HG02759 (cell line): ENCODE measurements around the gene DYNAP.

Source experiments
- ATAC-seq: cut with Tn5 transposase; IDR thresholded peaks from one replicate; pipeline ENCODE4 v1.9.1; 2021; ENCODE audit warnings: mild to moderate bottlenecking, moderate library complexity; ENCODE audit not compliant: unreplicated experiment

The DYNAP gene

DNA sequence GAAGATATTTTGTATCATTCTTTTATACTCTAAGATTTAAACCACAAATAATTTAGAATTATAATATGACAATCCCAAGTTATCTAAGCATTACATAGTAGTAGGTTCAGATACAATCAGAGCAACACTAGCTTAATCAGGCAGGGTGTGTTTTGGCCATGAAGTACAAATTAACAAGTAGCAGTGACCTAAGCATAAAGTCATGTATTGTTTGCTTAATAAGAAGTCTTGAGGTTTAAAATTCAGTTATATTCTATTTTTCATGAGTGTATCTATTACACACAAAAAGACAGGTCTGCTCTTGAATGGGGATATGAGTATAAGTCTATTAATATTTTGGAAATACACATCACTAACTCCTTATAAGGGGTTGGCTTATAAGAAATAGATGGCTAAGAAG, 39.9 kb downstream of the DYNAP start:
- ATAC-seq = no peak

DNA sequence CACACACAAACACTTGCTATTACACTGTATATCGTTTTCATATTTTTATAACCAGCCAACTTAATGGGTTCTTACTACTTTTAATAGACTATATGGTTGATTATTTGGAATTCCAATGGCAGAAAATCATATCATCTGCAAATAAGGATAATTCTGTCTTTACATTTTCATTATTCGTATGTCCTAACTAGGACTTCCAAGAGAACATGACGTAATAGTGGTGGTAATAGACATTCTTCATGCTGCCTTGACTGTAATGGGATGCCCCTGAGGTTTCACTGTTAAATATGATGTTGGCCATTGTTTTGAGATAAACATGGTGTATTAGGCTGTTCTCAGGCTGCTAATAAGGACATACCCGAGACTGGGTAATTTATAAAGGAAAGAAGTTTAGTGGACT, 45.2 kb downstream of the DYNAP start:
- no peak for ATAC-seq

DNA sequence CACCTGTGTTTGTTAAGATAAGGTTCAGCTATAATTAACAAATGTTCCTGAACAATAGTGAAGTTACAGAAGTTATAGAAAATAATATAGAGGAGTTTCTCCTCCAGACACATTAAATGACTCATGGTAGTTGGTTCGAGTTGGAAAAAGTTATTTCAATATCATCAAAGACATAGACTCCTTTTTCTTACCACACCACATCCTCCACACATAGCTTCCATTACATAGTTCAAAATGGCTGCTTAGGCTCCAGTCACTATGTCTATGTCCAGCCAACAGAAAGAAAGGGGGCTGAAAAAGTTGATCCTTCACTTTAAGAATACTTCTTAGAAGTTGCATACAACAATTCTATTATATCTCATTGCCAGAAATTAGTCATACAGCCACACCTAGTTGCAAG, 50.7 kb downstream of the DYNAP start:
- ATAC-seq = no peak

DNA sequence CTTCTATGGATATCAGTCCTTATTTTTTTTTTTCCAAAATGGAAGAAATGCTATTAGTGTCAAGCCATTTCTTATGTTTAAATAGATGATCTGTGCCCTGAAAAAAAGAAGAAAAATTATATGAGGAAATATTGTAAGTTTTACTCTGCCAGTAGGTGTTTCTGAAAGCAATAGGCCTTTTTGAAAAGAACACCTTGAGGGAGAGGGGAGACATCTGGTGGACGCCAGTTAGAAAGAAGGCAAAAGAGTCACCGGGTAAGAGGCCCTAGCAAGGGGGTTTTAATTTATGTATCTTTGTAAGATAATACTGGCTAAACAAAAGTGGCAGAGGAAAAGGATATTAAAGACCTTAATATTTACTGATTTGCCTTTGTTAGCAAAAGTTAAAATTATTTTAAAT, 56.1 kb downstream of the DYNAP start:
- ATAC-seq = no peak
